ENCODE measurements around the gene CLOCK.

GRCh38 chr4:55397520-55398321 is 149.0 kb downstream of the CLOCK start:
- TF ChIP-seq POLR2A (IDR thresholded peaks at IDR 0.05; ENCODE audit: low read length), result no peak
- TF ChIP-seq GATA1 (IDR thresholded peaks at IDR 0.05; ENCODE audit: low read depth, low read length), result no peak

Measured in erythroblast (primary cell).